A549 (cell line): ENCODE data around the gene HINT1. TPM values are rescaled to one million over a fixed set of nuclear protein-coding genes. Genes with fewer than 3 reads are reported as not detected.

ENCODE experiments used
- CHD4 ChIP-seq: fragments of 200-600 bp; sonication (generic); IDR thresholded peaks from 2 replicates; pipeline ENCODE4 v1.6.1; 2016; ENCODE audit warnings: antibody characterized with exemption, mild to moderate bottlenecking, borderline replicate concordance
- MAFK ChIP-seq: fragments of 450-650 bp; IDR thresholded peaks from 2 replicates; pipeline ENCODE4 v1.6.1; 2014; ENCODE audit not compliant: partially characterized antibody
- RAD21 ChIP-seq, 2 experiments: fragments of >200 bp in 1 of 2; sonication (Bioruptor Twin) in 1 of 2; formaldehyde crosslinking in 1 of 2; IDR thresholded peaks in 1 of 2; conservative IDR thresholded peaks in 1 of 2; 2 replicates in 1 of 2; 3 replicates in 1 of 2; pipeline ENCODE4 v1.6.1; 2012 to 2018; ENCODE audit warnings: inconsistent platforms in 1 of 2
- SMC3 ChIP-seq: fragments of >200 bp; sonication (Bioruptor Twin); formaldehyde crosslinking; IDR thresholded peaks from 3 replicates; pipeline ENCODE4 v1.6.1; 2018; ENCODE audit warnings: inconsistent platforms
- polyA plus RNA-seq, 4 experiments: library from polyadenylated mRNA; depleted of rRNA in 3 of 4; stranded (reverse); fragments of >200 nt; fragmentation: RNase III in 1 of 4; extraction: RNeasy Plus Mini Kit Qiagen cat#74134 plus additional on column Dnase treatment in 1 of 4; gene quantifications; 2 replicates in 3 of 4; 3 replicates in 1 of 4; pipeline ENCODE4 v1.2.3, GENCODE V29; 2011 to 2017

HINT1 gene
- polyA plus RNA-seq, 2 of the 4 experiments (the other 2 are of a cell fraction), result 806 to 1,252 TPM

- no peak for TF ChIP-seq CHD4
- TF ChIP-seq RAD21 (conservative IDR thresholded peaks at IDR 0.05 in 1 of 2, IDR thresholded peaks at IDR 0.05 in 1 of 2), result peak; percentile 89 to 92
- TF ChIP-seq SMC3, result peak; percentile 82
- no peak for TF ChIP-seq MAFK
Measured at GRCh38 chr5:131109540-131110255, 55.4 kb downstream of the HINT1 start (continued).

Other genes with a start within 250 kb of the HINT1 start
- 4.6 and 6.2 TPM in 2 replicates for gene LYRM7, start 5.7 kb upstream of the HINT1 start, polyA plus RNA-seq (2011; rRNA removed)
- 8.9 to 11.1 TPM (median 9.1 TPM) in 3 replicates for gene LYRM7, start 5.7 kb upstream of the HINT1 start, polyA plus RNA-seq (2017; fragmentation: RNase III; extraction: RNeasy Plus Mini Kit Qiagen cat#74134 plus additional on column Dnase treatment)
- 48.7 and 66.4 TPM in 2 replicates for gene CDC42SE2, start 98.8 kb upstream of the HINT1 start, polyA plus RNA-seq (2011; rRNA removed)
- 25.7 to 27.1 TPM (median 25.8 TPM) in 3 replicates for gene CDC42SE2, start 98.8 kb upstream of the HINT1 start, polyA plus RNA-seq (2017; fragmentation: RNase III; extraction: RNeasy Plus Mini Kit Qiagen cat#74134 plus additional on column Dnase treatment)